Stomach (tissue), 4 donors: ENCODE data around the gene PDE3B.

Source experiments
- POLR2A ChIP-seq, 4 donors: fragments of 450-650 bp; IDR thresholded peaks; one replicate each; pipeline ENCODE4 v1.6.1; 2016; ENCODE audit warnings: antibody characterized with exemption in 4 of 4, control low read depth in 2 of 4, mild to moderate bottlenecking in 1 of 4, moderate library complexity in 1 of 4
- TF ChIP-seq, protein P1 (sequence below), 7 experiments: fragments of 450-650 bp in 4 of 7; fragments of 200-600 bp in 3 of 7; sonication (generic) in 3 of 7; IDR thresholded peaks; one replicate each; pipeline ENCODE4 v1.5.1; 2016 to 2019; ENCODE audit warnings: antibody characterized with exemption in 7 of 7, control low read depth in 2 of 7, mild to moderate bottlenecking in 1 of 7

DNA sequence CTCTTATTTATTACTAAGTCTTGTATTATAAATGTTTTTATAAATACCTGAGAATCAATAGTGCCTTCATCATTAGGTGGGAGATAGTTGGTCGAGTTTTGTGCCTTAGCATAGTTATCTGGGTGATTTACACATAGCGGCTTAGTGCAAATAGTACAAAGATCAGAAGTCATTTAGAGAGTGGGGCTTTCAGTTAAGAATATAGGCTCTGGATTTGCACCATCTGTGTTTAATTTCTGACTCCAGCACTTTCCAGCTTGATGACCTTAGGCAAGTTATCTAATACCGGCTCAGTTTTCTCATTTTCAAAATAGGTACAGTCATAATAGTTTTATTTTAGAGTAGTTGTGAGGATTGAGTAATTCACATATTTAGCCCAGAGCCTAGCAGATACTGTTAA is 26.4 kb downstream of the PDE3B start:
- TF ChIP-seq, protein P1, sequence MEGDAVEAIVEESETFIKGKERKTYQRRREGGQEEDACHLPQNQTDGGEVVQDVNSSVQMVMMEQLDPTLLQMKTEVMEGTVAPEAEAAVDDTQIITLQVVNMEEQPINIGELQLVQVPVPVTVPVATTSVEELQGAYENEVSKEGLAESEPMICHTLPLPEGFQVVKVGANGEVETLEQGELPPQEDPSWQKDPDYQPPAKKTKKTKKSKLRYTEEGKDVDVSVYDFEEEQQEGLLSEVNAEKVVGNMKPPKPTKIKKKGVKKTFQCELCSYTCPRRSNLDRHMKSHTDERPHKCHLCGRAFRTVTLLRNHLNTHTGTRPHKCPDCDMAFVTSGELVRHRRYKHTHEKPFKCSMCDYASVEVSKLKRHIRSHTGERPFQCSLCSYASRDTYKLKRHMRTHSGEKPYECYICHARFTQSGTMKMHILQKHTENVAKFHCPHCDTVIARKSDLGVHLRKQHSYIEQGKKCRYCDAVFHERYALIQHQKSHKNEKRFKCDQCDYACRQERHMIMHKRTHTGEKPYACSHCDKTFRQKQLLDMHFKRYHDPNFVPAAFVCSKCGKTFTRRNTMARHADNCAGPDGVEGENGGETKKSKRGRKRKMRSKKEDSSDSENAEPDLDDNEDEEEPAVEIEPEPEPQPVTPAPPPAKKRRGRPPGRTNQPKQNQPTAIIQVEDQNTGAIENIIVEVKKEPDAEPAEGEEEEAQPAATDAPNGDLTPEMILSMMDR (IDR thresholded peaks at IDR 0.05) = no peak
- no peak for TF ChIP-seq POLR2A (IDR thresholded peaks at IDR 0.05)
